ENCODE results near the gene RGL3. TPM values are rescaled to one million over a fixed set of nuclear protein-coding genes. Genes with fewer than 3 reads are reported as not detected.

Gene RGL3
- total RNA-seq, 1 experiment from 2014 or later: 22.6 TPM

DNA sequence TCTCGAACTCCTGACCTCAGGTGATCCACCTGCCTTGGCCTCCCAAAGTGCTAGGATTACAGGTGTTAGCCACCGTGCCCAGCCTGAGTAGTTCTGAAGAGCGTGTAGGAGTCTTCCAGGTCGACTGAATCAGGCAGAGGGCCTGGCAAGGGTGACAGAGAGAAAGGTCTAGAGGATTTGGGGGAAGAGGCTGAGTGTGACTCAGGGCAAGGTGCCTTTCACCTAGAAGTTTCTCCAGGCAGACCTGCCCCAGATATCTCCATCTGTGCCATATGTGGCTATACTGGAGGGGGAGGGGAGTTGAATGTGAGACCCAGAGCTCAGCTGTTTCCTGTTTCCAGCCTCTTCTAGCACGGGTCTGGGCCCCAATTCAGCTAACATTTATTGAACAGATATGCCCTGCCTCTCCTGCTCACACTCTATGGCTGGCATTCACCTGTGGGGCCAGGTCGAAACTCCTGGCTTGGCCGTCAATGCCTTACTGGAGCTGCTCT lies 71.5 kb downstream of the RGL3 start:
- no peaks in the 10 kb centered on the region for H3K9me3 ChIP-seq (ENCODE audit: control insufficient read depth, insufficient read depth, low read depth, low read length)
- DNase-seq (ENCODE audit: low read depth, low spot score) (no peak), ATAC-seq (no peak)
- in situ Hi-C loops (cut with HindIII; ENCODE audit: low pct_unique_long_range_greater_than_20kb, low sequenced_read_pairs) (no loop called here), intact Hi-C loops (cut with micrococcal nuclease; ENCODE audit: unreplicated experiment) (no loop called here)
- H3K27me3 ChIP-seq (ENCODE audit: control insufficient read depth, insufficient read depth, low read length): no peaks in the 10 kb centered on the region
- ChIA-PET POLR2A (no interaction called here), CTCF (no interaction called here)
- BruUV-seq (replicated peaks): no TSS peak
- no peak for TF ChIP-seq TCF7L2 (IDR thresholded peaks at IDR 0.05; ENCODE audit: low read depth, low read length)
- TF ChIP-seq, protein P1, sequence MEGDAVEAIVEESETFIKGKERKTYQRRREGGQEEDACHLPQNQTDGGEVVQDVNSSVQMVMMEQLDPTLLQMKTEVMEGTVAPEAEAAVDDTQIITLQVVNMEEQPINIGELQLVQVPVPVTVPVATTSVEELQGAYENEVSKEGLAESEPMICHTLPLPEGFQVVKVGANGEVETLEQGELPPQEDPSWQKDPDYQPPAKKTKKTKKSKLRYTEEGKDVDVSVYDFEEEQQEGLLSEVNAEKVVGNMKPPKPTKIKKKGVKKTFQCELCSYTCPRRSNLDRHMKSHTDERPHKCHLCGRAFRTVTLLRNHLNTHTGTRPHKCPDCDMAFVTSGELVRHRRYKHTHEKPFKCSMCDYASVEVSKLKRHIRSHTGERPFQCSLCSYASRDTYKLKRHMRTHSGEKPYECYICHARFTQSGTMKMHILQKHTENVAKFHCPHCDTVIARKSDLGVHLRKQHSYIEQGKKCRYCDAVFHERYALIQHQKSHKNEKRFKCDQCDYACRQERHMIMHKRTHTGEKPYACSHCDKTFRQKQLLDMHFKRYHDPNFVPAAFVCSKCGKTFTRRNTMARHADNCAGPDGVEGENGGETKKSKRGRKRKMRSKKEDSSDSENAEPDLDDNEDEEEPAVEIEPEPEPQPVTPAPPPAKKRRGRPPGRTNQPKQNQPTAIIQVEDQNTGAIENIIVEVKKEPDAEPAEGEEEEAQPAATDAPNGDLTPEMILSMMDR (IDR thresholded peaks at IDR 0.05): no peak
- TF ChIP-seq, protein P2, sequence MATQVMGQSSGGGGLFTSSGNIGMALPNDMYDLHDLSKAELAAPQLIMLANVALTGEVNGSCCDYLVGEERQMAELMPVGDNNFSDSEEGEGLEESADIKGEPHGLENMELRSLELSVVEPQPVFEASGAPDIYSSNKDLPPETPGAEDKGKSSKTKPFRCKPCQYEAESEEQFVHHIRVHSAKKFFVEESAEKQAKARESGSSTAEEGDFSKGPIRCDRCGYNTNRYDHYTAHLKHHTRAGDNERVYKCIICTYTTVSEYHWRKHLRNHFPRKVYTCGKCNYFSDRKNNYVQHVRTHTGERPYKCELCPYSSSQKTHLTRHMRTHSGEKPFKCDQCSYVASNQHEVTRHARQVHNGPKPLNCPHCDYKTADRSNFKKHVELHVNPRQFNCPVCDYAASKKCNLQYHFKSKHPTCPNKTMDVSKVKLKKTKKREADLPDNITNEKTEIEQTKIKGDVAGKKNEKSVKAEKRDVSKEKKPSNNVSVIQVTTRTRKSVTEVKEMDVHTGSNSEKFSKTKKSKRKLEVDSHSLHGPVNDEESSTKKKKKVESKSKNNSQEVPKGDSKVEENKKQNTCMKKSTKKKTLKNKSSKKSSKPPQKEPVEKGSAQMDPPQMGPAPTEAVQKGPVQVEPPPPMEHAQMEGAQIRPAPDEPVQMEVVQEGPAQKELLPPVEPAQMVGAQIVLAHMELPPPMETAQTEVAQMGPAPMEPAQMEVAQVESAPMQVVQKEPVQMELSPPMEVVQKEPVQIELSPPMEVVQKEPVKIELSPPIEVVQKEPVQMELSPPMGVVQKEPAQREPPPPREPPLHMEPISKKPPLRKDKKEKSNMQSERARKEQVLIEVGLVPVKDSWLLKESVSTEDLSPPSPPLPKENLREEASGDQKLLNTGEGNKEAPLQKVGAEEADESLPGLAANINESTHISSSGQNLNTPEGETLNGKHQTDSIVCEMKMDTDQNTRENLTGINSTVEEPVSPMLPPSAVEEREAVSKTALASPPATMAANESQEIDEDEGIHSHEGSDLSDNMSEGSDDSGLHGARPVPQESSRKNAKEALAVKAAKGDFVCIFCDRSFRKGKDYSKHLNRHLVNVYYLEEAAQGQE (IDR thresholded peaks at IDR 0.05; ENCODE audit: insufficient read depth in 1 of 2, low read depth in 2 of 2, low read length in 1 of 2): no peak
- TF ChIP-seq SIN3A (IDR thresholded peaks at IDR 0.05; ENCODE audit: borderline replicate concordance, insufficient read depth, low read depth, low read length): no peak
- TF ChIP-seq POLR2AphosphoS5 (IDR thresholded peaks at IDR 0.05; ENCODE audit: low read depth, low read length): no peak
- H3K36me3 ChIP-seq (ENCODE audit: control insufficient read depth, insufficient read depth, low read length): no peaks in the 10 kb centered on the region
- H3K27ac ChIP-seq (ENCODE audit: low read length): peak overlapping the region; percentile 95
- H3K4me3 ChIP-seq (ENCODE audit: low read depth in 2 of 2, low read length in 2 of 2): no peak overlapping the region
- H3K4me1 ChIP-seq (ENCODE audit: control insufficient read depth, insufficient read depth, low read length): peaks cover 17% of the 10 kb centered on the region

DNA sequence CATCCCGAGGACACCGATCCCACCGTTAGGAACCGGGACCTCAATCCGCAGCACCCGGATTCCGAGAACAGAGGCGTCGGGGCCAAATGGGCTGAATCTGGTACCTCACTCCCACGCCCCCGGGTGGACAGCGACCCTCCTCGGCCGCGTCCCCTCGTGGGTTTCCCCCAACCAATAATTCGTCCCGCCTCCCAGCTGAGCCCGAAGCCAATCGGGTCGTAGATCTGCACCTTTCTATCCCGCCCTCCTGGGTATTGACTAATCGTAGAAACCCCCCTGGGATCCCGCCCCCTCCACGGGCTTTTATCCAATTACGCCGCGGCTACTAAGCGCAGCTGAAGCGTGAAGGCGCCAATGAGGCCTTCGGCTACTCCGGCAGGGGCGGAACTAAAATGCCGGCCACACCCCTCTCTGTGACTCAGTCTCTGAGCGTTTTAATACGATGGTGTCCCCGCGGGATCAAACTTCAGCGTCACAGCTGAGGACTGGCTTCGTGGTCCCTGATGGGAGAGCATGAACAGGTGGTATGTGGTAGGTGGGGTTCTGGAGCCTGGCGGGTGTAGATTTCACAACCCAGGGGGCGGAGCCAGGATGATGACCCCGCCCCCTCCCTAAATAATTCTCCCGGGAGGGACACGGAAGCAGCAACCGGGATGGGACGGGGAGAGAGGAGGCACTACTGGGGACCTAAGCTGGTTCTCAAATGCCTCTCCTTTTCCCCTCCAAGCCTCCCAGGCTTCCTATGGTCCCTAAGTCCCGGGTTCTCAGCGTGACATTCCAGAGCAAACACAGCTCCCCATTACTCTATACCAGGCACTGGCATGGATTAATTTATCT lies 72.8 kb downstream of the RGL3 start, which contains the start of the genes CCDC159 and TMEM205:
Gene CCDC159 (plus strand): TSS at position 416 of the 837 bp plus-strand sequence. CDS start 88 bp downstream, at position 504.
Gene TMEM205 (minus strand): TSS at position 165 of the 837 bp plus-strand sequence. CDS start 649 bp downstream, outside the sequence.
- Histone ChIP-seq H3K27me3 (ENCODE audit: control insufficient read depth, insufficient read depth, low read length) (no peaks in the 10 kb centered on the region), H3K27ac (ENCODE audit: low read length) (peak within 1 kb of the TSS; percentile 95), H3K4me3 (ENCODE audit: low read depth in 2 of 2, low read length in 2 of 2) (peak within 1 kb of the TSS; percentile 58 to 78), H3K9me3 (ENCODE audit: control insufficient read depth, insufficient read depth, low read depth, low read length) (no peaks in the 10 kb centered on the region), H3K4me1 (ENCODE audit: control insufficient read depth, insufficient read depth, low read length) (peaks cover 17% of the 10 kb centered on the region), H3K36me3 (ENCODE audit: control insufficient read depth, insufficient read depth, low read length) (no peaks in the 10 kb centered on the region)
- TF ChIP-seq, protein P2 (IDR thresholded peaks at IDR 0.05; ENCODE audit: insufficient read depth in 1 of 2, low read depth in 2 of 2, low read length in 1 of 2): peak; percentile 32 to 36; a peak in 1 of 4 replicates
- TF ChIP-seq SIN3A (IDR thresholded peaks at IDR 0.05; ENCODE audit: borderline replicate concordance, insufficient read depth, low read depth, low read length) (0 out of 2 replicates have a peak, but pooled peaks have one; percentile 9), POLR2AphosphoS5 (IDR thresholded peaks at IDR 0.05; ENCODE audit: low read depth, low read length) (peak; percentile 65), TCF7L2 (IDR thresholded peaks at IDR 0.05; ENCODE audit: low read depth, low read length) (no peak)
- TF ChIP-seq, protein P1 (IDR thresholded peaks at IDR 0.05): no peak
- peak; percentile 96 for DNase-seq (ENCODE audit: low read depth, low spot score)
- ChIA-PET CTCF (interaction anchor here (0.6 kb wide), 2 partner anchors 52 to 104 kb away, joined by 3 read pairs; no protein-coding TSS in a partner anchor), POLR2A (no interaction called here)
- ATAC-seq: peak; percentile 93
- in situ Hi-C loops (cut with HindIII; ENCODE audit: low pct_unique_long_range_greater_than_20kb, low sequenced_read_pairs): no loop called here
- TSS peak; percentile 77 for BruUV-seq (replicated peaks)
- intact Hi-C loops (cut with micrococcal nuclease; ENCODE audit: unreplicated experiment): no loop called here
